PC-3 (cell line): ENCODE results near the gene DLEC1.

Experiments used
- CTCF ChIP-seq: fragments of 300-600 bp; sonication (generic); conservative IDR thresholded peaks from 2 replicates; pipeline ENCODE4 v1.5.1; 2017; ENCODE audit warnings: antibody characterized with exemption, low read depth, mild to moderate bottlenecking, low read length
- EZH2 ChIP-seq: fragments of 300-600 bp; sonication (generic); IDR thresholded peaks from one replicate; pipeline ENCODE4 v1.6.1; 2017; ENCODE audit warnings: antibody characterized with exemption, mild to moderate bottlenecking, low read length; ENCODE audit not compliant: unreplicated experiment

DNA sequence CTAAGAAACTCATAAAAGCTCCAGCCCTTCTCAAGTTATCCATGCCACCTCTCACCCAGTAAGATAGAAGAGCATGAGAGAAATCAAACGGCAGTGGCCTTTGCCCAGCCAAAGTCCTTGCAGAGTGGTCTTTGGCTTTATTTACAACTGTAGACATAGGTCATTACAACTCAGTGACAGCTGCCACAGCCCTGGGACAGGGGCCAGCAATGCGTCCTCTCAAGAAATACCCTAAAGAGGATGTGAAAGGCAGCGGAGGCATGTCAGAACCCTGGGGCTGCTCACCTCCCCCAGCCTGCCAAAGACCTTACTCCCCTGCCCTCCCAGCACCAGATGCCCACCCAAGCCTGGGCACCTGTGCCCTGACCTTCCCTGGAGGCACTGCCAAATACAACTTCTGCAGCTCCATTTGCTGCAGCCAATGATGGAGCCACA lies 91.6 kb downstream of the DLEC1 start:
- TF ChIP-seq CTCF = no peak
- TF ChIP-seq EZH2 = no peak
